Right renal pelvis (tissue), 4 donors: ENCODE results near the gene LRRC53. TPM values are rescaled to one million over a fixed set of nuclear protein-coding genes. Genes with fewer than 3 reads are reported as not detected.

Source experiments
- DNase-seq, 4 donors: peaks; one replicate each; pipeline ENCODE4 v3.0.0-alpha.2; 2013; ENCODE audit warnings: low read depth in 4 of 4, low spot score in 3 of 4, missing footprints in 1 of 4
- polyA plus RNA-seq, 4 donors: library from polyadenylated mRNA; unstranded; fragments of 120-200 nt; gene quantifications; one replicate each; pipeline ENCODE4 v1.2.1, GENCODE V29; 2013; ENCODE audit not compliant: insufficient read length in 4 of 4

The LRRC53 gene
- polyA plus RNA-seq, 4 donors: 0.04 TPM; not detected in 3

GRCh38 chr1:74436078-74436477 lies 76.3 kb downstream of the LRRC53 start:
- DNase-seq: no peak

- no peak for DNase-seq
Observed at GRCh38 chr1:74434321-74434720, 78.1 kb downstream of the LRRC53 start.

GRCh38 chr1:74432325-74432724 lies 80.1 kb downstream of the LRRC53 start:
- DNase-seq: no peak

- no peak for DNase-seq
Observed at GRCh38 chr1:74431531-74431930, 80.9 kb downstream of the LRRC53 start.

DNA sequence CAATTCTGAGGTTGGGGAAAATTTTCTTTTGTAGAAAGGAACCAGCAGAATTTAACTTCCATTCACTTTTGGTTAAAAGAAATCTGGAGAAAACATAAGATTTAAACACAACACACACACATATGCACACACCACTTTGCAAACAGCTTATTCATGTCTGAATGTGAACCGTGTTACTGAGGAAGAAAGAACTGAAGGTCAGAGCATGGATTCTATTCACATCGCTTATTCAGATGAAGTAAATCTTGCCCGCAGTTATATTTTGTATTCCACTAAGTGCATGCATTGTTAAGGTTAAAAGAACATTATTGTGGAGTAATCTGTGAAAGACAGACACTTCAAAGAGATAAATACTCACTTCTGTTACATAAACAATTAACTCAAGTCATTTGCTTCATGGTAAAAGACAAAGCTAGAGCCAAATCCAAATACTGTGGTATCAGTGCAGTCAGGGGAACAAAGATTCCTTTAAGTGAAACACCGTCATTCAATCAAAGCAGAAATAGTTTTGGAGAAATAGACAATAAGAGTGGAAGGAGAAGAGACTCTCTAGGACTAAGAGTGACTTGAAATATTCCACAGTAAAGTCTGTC lies 82.0 kb downstream of the LRRC53 start:
- DNase-seq: no peak

DNA sequence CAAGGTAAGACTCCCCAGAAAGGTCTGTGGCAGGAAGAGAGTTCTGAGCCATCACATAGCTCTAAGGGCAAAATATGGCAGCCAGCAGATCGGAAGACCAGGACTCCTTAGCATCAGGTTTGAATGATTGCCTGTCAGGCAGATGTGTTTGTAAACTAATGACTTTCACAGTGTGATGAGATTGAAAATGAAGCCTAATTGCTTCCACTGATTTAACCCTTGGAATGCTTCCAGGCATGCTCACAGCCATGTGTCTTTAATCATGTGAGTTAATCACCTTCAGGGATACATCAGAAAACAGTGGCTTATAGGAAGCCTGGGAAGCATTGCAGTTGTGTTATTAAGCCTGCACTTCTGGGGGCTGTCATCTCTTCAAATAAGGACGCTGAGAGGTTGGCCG lies 82.8 kb downstream of the LRRC53 start:
- DNase-seq: no peak

DNA sequence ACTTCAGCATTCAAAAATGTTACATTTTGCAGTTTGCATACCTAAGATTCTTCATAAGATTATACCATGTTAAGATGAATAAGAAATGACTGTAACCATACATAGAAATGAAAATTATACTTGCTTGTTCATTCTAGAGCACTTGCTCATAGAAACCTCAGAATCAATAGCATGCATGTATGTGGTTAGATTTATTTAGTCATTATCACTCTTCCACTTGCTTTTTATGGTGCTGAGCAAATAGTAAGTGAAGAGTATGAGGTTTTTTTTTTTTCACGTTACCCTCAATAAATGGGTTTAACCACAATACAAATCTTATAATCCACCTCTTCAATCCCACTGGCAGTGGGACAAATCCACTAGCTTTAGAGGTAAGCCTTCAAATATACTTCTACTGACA lies 84.7 kb downstream of the LRRC53 start:
- DNase-seq: no peak

DNA sequence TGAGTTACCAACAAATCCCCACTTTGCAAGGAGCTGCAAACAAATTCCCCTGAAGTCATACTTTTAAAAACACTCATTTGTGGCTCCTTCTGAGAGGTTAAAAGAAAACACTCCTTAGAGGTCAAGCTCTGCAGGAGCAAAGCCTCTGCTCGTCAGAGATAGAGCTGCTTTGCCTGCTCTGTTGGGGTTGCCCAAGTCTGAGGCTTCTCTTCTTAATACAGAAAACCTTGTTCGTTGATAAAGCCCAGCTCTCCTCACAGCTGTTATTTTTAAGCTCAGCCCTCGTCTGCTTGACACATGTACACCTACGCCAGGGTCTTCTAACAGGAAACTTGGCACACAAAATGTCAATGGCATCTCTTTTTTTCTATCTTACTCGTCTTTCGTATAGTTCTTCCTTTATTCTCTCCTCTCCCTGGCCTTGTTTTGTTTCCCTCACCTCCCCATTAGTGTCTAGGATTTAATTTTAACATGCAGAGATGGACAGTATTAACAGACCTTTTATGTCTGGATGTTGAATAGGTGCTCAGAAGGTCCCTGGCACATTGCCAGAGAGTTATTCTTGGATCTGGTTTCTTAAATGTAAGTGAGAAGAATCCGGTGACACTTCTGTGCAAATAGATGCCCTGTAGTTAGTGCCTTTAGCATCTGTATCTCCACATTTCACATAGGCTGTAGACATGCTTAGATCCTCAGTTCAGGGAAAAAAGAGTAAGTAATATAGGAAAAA lies 86.0 kb downstream of the LRRC53 start:
- DNase-seq: no peak

GRCh38 chr1:74425676-74426075 lies 86.7 kb downstream of the LRRC53 start:
- no peak for DNase-seq

DNA sequence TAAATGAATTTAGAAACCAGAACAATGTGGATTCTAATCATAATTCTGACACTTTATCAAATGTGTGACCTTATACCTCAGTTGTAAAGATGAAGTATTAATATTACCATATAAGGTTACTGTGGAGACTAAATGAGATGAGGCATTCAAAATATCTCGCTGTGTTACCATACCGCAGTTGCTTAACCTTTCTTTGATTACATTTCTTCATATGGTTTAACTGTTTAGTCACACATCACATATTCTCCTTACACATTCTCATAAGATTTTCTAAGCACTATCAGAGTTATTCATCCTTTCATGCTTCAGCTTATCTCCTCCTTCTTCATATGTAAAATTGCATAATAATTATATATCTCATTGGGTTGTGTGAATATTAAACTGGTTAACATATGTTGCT lies 88.9 kb downstream of the LRRC53 start:
- no peak for DNase-seq

DNA sequence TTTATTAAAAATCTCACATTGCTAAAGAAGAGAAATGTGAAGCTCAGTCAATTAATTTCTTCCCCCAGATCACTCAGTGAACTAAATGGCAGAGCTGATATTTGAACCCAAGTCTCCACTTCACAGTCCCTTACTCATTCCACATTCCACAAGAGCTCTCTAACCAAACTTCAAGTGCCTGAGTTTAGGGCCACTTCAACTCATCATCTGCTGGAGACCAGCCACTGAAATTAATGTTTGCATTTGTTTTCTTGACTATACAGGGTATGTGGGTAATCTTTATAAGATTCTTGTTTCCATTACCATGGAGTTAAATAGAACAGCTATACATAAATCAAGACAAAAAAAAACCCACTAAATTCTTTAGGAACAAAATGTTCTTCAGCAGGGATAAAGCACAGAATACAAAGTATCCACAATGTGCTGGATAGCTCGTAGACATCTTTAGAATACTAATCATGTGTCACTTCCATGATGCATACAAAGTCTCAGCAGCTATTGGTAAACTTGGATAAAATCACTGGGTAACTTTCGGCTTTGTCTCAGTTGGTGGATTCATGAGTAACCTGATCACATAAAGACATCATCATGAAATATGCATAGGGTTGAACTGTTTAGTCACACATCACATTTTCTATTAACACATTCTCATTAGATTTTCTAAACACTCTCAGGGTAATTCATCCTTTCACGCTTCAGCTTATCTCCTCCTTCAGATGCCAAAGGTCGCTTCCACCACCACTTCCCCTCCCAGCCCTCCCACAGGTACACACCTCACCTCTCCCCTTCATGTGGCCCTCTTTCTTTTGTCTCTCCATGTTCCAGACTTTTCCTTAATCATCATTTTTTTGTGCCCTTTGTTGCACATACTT lies 89.8 kb downstream of the LRRC53 start:
- peak in 1 of 4 donors; percentile 12 for DNase-seq

GRCh38 chr1:74420467-74420866 lies 91.9 kb downstream of the LRRC53 start:
- no peak for DNase-seq

Other genes starting within 250 kb of the LRRC53 start
- gene ERICH3, start 161.2 kb upstream of the LRRC53 start, polyA plus RNA-seq: under 1 TPM; 0.45 to 0.53 (median 0.49) TPM
- 100 to 1,000 TPM; 185 to 198 (median 189) TPM for gene CRYZ, start 220.4 kb upstream of the LRRC53 start, polyA plus RNA-seq
- 10 to 100 TPM; 32.4 to 35.9 (median 33.2) TPM for gene TYW3, start 220.5 kb upstream of the LRRC53 start, polyA plus RNA-seq